ENCODE results near the gene ALKBH8. TPM values are rescaled to one million over a fixed set of nuclear protein-coding genes. Genes with fewer than 3 reads are reported as not detected.
A peak's percentile ranks its signal among the peaks of the same experiment; 100 is the strongest.

The ALKBH8 gene
- total and polyA plus RNA-seq, 4 experiments from 2014 or later: 3.5 to 15.2 (median 13.2) TPM

DNA sequence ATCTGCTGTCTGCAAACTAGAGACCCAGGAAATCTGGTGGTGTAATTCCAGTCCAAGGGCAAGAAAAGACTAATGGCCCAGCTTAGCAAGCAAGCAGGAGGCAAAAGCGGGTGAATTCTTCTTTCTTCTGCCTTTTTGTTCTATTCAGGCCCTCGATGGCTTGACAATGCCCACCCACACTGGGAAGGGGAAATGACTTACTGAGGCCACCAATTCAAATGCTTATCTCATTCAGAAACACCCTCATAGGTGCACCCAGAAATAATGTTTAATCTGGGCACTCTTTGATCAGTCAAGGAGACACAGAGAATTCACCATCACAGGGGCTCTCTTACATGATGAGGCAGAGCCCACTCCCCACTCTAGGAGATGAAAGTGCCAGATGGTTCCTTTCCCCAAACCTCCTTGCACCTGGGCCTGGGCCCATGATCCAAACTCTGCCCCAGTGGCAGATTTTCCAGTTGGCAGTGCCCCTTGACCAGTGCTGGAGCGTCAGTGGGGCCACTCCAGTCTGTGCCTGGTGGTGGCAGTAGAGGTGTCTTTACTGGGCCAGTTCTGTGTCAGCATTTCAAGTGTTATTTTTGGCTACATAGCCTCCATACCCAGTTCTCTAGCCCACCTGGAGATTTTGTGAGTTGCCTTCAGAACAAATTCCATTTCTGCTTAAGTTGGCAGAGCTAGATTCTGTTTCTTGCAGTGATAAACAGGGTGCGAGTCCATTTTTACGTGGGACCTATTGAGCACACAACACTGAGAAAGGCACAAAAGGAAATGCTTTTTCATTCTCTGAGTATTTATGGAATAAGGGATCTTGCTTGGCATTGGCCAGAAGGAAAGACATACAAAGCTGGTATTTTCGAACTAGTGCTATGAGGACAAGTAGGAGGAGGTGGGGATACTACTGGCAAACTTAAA is 32.9 kb upstream of the ALKBH8 start:
- Histone ChIP-seq H3K27ac (ENCODE audit: low read depth, low read length) (no peak overlapping the region), H3K36me3 (ENCODE audit: insufficient read depth, low read length) (no peaks in the 10 kb centered on the region), H3K4me3 (ENCODE audit: low read length in 2 of 2) (no peak overlapping the region), H3K27me3 (ENCODE audit: insufficient read depth, low read length) (peaks cover 8% of the 10 kb centered on the region), H3K9me3 (ENCODE audit: control insufficient read depth in 1 of 2, low read length in 2 of 2) (no peaks in the 10 kb centered on the region), H3K4me1 (ENCODE audit: insufficient read depth, low read length) (no peaks in the 10 kb centered on the region)
- Mint-ChIP-seq H3K4me3 (no peak overlapping the region), H3K27me3 (peaks cover 30 to 55% of the 10 kb centered on the region in 2 donors), H3K9me3 (no peaks in the 10 kb centered on the region), H3K27ac (no peak overlapping the region), H3K4me1 (no peaks in the 10 kb centered on the region), H3K36me3 (no peaks in the 10 kb centered on the region)
- intact Hi-C loops (cut with micrococcal nuclease): no loop called here
- CTCF ChIA-PET (ENCODE audit: partially characterized antibody): no interaction called here
- POLR2A ChIA-PET (ENCODE audit: partially characterized antibody): no interaction called here
- DNase-seq: no peak

DNA sequence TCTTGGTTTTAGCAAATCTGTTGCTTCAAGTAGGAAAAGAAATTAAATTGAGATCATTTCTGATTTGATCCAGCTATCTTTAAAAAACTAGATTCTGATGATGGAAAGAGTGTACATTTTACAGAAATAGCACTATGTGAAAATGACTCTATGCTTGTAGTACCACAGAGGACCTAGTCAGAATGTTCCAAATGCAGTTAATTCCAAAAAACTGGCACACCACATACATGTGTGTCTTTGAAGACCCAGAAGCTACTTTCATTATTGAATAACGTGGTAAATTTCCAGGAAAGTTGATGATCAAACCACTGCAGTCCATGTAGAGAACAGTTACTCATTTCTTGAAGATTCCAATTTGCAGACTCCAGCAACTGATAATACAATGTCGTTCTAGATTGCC is 29.2 kb upstream of the ALKBH8 start:
- Histone ChIP-seq H3K9me3 (ENCODE audit: control insufficient read depth in 1 of 2, low read length in 2 of 2) (no peaks in the 10 kb centered on the region), H3K27me3 (ENCODE audit: insufficient read depth, low read length) (peaks cover 21% of the 10 kb centered on the region), H3K36me3 (ENCODE audit: insufficient read depth, low read length) (no peaks in the 10 kb centered on the region), H3K27ac (ENCODE audit: low read depth, low read length) (no peak overlapping the region), H3K4me1 (ENCODE audit: insufficient read depth, low read length) (peaks cover 19% of the 10 kb centered on the region), H3K4me3 (ENCODE audit: low read length in 2 of 2) (no peak overlapping the region)
- CTCF ChIA-PET (ENCODE audit: partially characterized antibody): interaction anchor here (0.8 kb wide), 1 partner anchor 22 kb away, joined by 3 read pairs; no protein-coding TSS in a partner anchor
- Mint-ChIP-seq H3K4me3 (no peak overlapping the region), H3K36me3 (peaks cover 0 to 3% of the 10 kb centered on the region in 2 donors), H3K27ac (no peak overlapping the region), H3K9me3 (no peaks in the 10 kb centered on the region), H3K4me1 (peaks cover 16 to 30% (median 25%) of the 10 kb centered on the region in 4 donors), H3K27me3 (peaks cover 46 to 60% of the 10 kb centered on the region in 2 donors)
- POLR2A ChIA-PET (ENCODE audit: partially characterized antibody): no interaction called here
- intact Hi-C loops (cut with micrococcal nuclease): no loop called here
- DNase-seq: no peak

DNA sequence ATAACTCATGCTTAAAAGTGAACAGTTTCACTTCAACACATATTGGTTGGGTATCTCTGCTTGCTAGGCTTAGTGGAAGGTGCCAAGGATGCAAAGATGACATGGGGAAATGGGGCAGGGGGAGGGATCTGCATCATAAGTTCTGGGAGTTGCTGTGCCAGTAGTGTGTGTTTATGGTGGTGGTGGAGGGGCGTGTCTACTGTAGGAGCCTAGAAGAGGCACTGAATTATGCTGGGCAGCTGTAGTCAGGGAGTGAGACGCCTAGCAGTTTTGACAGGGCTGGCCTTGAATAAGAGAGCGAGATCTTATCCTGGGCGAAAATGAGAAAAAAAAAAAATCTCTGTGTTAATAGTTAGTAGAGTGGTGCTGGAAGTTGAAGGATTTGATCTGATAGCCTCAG is 28.4 kb upstream of the ALKBH8 start:
- peaks cover 0 to 3% of the 10 kb centered on the region in 2 donors for H3K36me3 Mint-ChIP-seq
- Histone ChIP-seq H3K27me3 (ENCODE audit: insufficient read depth, low read length) (peaks cover 29% of the 10 kb centered on the region), H3K4me1 (ENCODE audit: insufficient read depth, low read length) (peaks cover 19% of the 10 kb centered on the region), H3K9me3 (ENCODE audit: control insufficient read depth in 1 of 2, low read length in 2 of 2) (no peaks in the 10 kb centered on the region), H3K4me3 (ENCODE audit: low read length in 2 of 2) (no peak overlapping the region), H3K36me3 (ENCODE audit: insufficient read depth, low read length) (no peaks in the 10 kb centered on the region), H3K27ac (ENCODE audit: low read depth, low read length) (no peak overlapping the region)
- no peak overlapping the region for H3K4me3 Mint-ChIP-seq
- peaks cover 0 to 2% (median 0%) of the 10 kb centered on the region in 8 donors for H3K9me3 Mint-ChIP-seq
- CTCF ChIA-PET (ENCODE audit: partially characterized antibody): no interaction called here
- POLR2A ChIA-PET (ENCODE audit: partially characterized antibody): no interaction called here
- intact Hi-C loops (cut with micrococcal nuclease): no loop called here
- H3K27ac Mint-ChIP-seq: no peak overlapping the region
- H3K27me3 Mint-ChIP-seq: peaks cover 48 to 64% of the 10 kb centered on the region in 2 donors
- DNase-seq: no peak
- H3K4me1 Mint-ChIP-seq: peaks cover 18 to 36% (median 28%) of the 10 kb centered on the region in 4 donors

DNA sequence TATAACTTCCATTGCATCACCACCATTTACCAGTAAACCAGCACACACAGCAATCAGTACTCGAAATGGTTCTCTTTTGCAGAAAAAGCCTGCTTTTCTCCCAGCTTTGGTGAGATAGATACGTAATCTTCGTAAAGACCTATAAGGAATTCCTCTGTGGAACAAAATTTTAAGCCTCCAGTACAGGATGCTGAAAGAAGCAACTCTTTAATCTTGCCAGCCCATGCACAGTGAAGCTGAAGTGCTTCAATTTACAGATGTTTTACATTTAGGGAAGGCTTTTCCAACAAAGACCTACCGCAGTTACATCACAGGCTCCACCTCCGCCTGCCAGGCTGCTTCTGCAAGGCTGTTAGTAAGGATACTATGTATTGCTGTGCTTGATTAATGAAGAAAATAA is 27.3 kb upstream of the ALKBH8 start:
- peaks cover 49 to 66% of the 10 kb centered on the region in 2 donors for H3K27me3 Mint-ChIP-seq
- peak in 1 of 5 donors; percentile 3 for DNase-seq
- H3K27ac Mint-ChIP-seq: no peak overlapping the region
- Histone ChIP-seq H3K4me3 (ENCODE audit: low read length in 2 of 2) (no peak overlapping the region), H3K36me3 (ENCODE audit: insufficient read depth, low read length) (no peaks in the 10 kb centered on the region), H3K27me3 (ENCODE audit: insufficient read depth, low read length) (peaks cover 30% of the 10 kb centered on the region), H3K27ac (ENCODE audit: low read depth, low read length) (no peak overlapping the region), H3K9me3 (ENCODE audit: control insufficient read depth in 1 of 2, low read length in 2 of 2) (no peaks in the 10 kb centered on the region), H3K4me1 (ENCODE audit: insufficient read depth, low read length) (peaks cover 19% of the 10 kb centered on the region)
- H3K36me3 Mint-ChIP-seq: peaks cover 0 to 3% of the 10 kb centered on the region in 2 donors
- ChIA-PET POLR2A (ENCODE audit: partially characterized antibody) (no interaction called here), CTCF (ENCODE audit: partially characterized antibody) (interaction anchor here (1.2 kb wide), 1 partner anchor 17 kb away, joined by 3 read pairs; no protein-coding TSS in a partner anchor)
- H3K9me3 Mint-ChIP-seq: peaks cover 0 to 4% (median 1%) of the 10 kb centered on the region in 8 donors
- intact Hi-C loops (cut with micrococcal nuclease): no loop called here
- peak overlapping the region in 6 of 8 donors; percentile 82 to 97 (median 90) for H3K4me3 Mint-ChIP-seq
- H3K4me1 Mint-ChIP-seq: peaks cover 18 to 36% (median 28%) of the 10 kb centered on the region in 4 donors

DNA sequence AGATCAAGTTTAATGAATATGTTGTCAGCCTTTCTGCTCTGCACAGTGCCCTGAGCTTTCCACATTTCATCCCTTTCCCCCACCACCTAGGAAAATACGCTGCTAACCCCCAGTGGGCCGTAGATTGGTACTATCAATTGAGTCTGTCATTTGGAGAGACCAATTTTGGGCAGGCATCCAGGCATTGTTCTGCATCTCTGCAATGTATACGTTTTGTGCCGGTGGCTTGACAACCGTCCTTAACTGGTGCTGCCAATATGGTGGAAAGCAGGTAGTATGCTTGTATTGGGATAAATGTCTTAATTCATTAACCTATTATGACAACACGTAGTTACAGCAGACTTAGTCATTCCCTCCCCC is 26.7 kb upstream of the ALKBH8 start:
- Mint-ChIP-seq H3K27ac (peak overlapping the region in 2 of 7 donors; percentile 32 to 80), H3K4me3 (peak overlapping the region; percentile 82 to 97 (median 88)), H3K9me3 (peaks cover 0 to 4% (median 2%) of the 10 kb centered on the region in 8 donors), H3K36me3 (peaks cover 0 to 3% of the 10 kb centered on the region in 2 donors), H3K27me3 (peaks cover 51 to 66% of the 10 kb centered on the region in 2 donors), H3K4me1 (peaks cover 18 to 36% (median 28%) of the 10 kb centered on the region in 4 donors)
- H3K27ac ChIP-seq (ENCODE audit: low read depth, low read length): no peak overlapping the region
- intact Hi-C loops (cut with micrococcal nuclease): no loop called here
- no peaks in the 10 kb centered on the region for H3K9me3 ChIP-seq (ENCODE audit: control insufficient read depth in 1 of 2, low read length in 2 of 2)
- H3K4me3 ChIP-seq (ENCODE audit: low read length in 2 of 2): no peak overlapping the region
- ChIA-PET CTCF (ENCODE audit: partially characterized antibody) (interaction anchor here (0.8 to 1.2 kb wide), 2 partner anchors 15 to 17 kb away, joined by 3 read pairs; no protein-coding TSS in a partner anchor), POLR2A (ENCODE audit: partially characterized antibody) (no interaction called here)
- H3K4me1 ChIP-seq (ENCODE audit: insufficient read depth, low read length): peaks cover 19% of the 10 kb centered on the region
- no peaks in the 10 kb centered on the region for H3K36me3 ChIP-seq (ENCODE audit: insufficient read depth, low read length)
- peaks cover 30% of the 10 kb centered on the region for H3K27me3 ChIP-seq (ENCODE audit: insufficient read depth, low read length)
- DNase-seq: peak in 1 of 5 donors; percentile 4

DNA sequence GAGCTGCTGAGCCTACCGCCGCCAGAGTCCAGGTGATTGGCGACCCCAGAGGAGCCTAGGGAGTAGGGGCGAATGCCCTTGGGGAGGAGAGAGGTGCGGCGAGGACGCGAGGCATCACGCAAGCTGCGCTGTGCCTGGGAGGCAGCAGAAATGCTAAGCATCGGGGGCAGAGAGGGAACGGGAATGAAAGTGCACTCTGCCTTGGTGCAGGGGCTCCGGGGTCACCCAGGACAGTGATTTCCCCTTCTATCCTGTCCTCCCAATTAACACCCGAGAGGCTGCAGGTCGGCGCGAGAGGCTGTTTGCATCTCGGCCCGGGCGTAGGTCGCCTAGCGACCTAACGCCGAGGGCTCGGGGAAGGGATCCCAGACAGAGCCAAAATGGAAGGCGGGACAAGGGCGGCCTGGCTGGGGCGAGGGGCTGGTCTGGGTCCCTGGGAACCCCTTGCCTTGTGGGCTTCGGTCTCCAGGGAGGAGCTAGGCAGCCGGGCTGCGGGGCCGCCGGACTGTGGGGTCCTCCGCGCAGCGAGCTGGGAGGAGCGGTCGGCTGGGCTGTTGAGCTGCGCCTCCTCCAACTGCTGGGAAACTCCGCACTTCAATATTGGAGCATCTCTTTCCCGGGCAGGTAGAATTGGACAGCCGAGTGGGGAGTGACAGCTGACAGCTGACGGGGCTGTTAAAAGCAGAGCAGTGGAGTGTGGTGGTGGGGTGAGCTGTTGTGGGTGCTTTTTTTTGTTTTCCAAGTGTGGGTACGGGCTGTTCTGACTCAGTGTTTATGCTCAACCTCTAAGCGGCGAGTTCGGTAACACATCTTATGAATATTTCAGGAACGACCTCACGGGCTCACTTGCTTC is 26.1 kb upstream of the ALKBH8 start:
- H3K9me3 Mint-ChIP-seq: peaks cover 0 to 4% (median 2%) of the 10 kb centered on the region in 8 donors
- POLR2A ChIA-PET (ENCODE audit: partially characterized antibody): interaction anchor here (0.6 kb wide), 1 partner anchor 444 kb away, joined by 4 read pairs; no protein-coding TSS in a partner anchor
- peak overlapping the region; percentile 82 to 97 (median 88) for H3K4me3 Mint-ChIP-seq
- H3K27me3 Mint-ChIP-seq: peaks cover 51 to 64% of the 10 kb centered on the region in 2 donors
- Histone ChIP-seq H3K27ac (ENCODE audit: low read depth, low read length) (no peak overlapping the region), H3K4me3 (ENCODE audit: low read length in 2 of 2) (peak overlapping the region; percentile 27 to 54), H3K27me3 (ENCODE audit: insufficient read depth, low read length) (peaks cover 30% of the 10 kb centered on the region), H3K9me3 (ENCODE audit: control insufficient read depth in 1 of 2, low read length in 2 of 2) (no peaks in the 10 kb centered on the region), H3K4me1 (ENCODE audit: insufficient read depth, low read length) (peaks cover 19% of the 10 kb centered on the region), H3K36me3 (ENCODE audit: insufficient read depth, low read length) (no peaks in the 10 kb centered on the region)
- peak overlapping the region in 1 of 7 donors; percentile 80 for H3K27ac Mint-ChIP-seq
- CTCF ChIA-PET (ENCODE audit: partially characterized antibody): interaction anchor here (0.8 to 1.2 kb wide), 2 partner anchors 15 to 16 kb away, joined by 3 read pairs; no protein-coding TSS in a partner anchor
- DNase-seq: peak; percentile 9 to 44 (median 14)
- H3K4me1 Mint-ChIP-seq: peaks cover 18 to 36% (median 28%) of the 10 kb centered on the region in 4 donors
- H3K36me3 Mint-ChIP-seq: peaks cover 0 to 3% of the 10 kb centered on the region in 2 donors
- intact Hi-C loops (cut with micrococcal nuclease): no loop called here
